Body of pancreas (tissue), 4 donors: ENCODE results near the gene PIK3IP1. TPM values are rescaled to one million over a fixed set of nuclear protein-coding genes. Genes with fewer than 3 reads are reported as not detected.
"Not testable (repeated sequence)": the region's sequence is repeated elsewhere in the genome, so short reads cannot be mapped to it uniquely, and the experiment has no call there.

Source experiments
- ATAC-seq: fragments of 150-250 bp; one replicate; pipeline ENCODE4 v1.9.1; 2016
- DNase-seq, 4 donors: peaks; one replicate each; pipeline ENCODE4 v3.0.0-alpha.2; 2019
- H3K27ac ChIP-seq, 4 donors: fragments of 200-600 bp; sonication (generic); 1 replicate in 3 of 4; 2 replicates in 1 of 4; pipeline versions ENCODE4 v1.5.1 to v1.6.1; 2016 to 2019; ENCODE audit warnings: mild to moderate bottlenecking in 1 of 4, mixed read lengths in 1 of 4, moderate library complexity in 1 of 4
- H3K27me3 ChIP-seq, 2 donors: fragments of 200-600 bp; sonication (generic); one replicate each; pipeline ENCODE4 v1.6.0; 2016; ENCODE audit warnings: mild to moderate bottlenecking in 1 of 2
- H3K36me3 ChIP-seq, 2 donors: fragments of 200-600 bp; sonication (generic); replicated peaks in 1 of 2; 2 replicates each; pipeline ENCODE4 v1.5.1; 2016; ENCODE audit warnings: low read depth in 2 of 2; ENCODE audit not compliant: insufficient read depth in 1 of 2
- H3K4me1 ChIP-seq: fragments of 200-600 bp; sonication (generic); one replicate; pipeline ENCODE4 v1.6.0; 2016
- H3K4me3 ChIP-seq, 2 donors: fragments of 200-600 bp; sonication (generic); 1 replicate in 1 of 2; 2 replicates in 1 of 2; pipeline ENCODE4 v1.5.1; 2016 to 2019
- H3K9me3 ChIP-seq, 3 donors: fragments of 200-600 bp; sonication (generic); 1 replicate in 2 of 3; 2 replicates in 1 of 3; pipeline ENCODE4 v1.5.1; 2016
- CTCF ChIP-seq, 7 experiments: fragments of 450-650 bp in 4 of 7; fragments of 200-600 bp in 3 of 7; sonication (generic) in 3 of 7; IDR thresholded peaks; one replicate each; pipeline ENCODE4 v1.5.1; 2016 to 2019; ENCODE audit warnings: antibody characterized with exemption in 7 of 7
- POLR2A ChIP-seq, 3 donors: fragments of 450-650 bp; IDR thresholded peaks; one replicate each; pipeline ENCODE4 v1.6.1; 2016; ENCODE audit warnings: antibody characterized with exemption in 3 of 3, mild to moderate bottlenecking in 2 of 3
- WGBS, 2 donors: methylation state at CpG; one replicate each; pipeline ENCODE4 v1.1.5; 2017; 5-methylcytosine and 5-hydroxymethylcytosine counted together
- intact Hi-C: fragments of 100-400 bp; cut with DNase I; formaldehyde crosslinking; loops from one replicate; pipeline ENCODE4 v1.15.1; 2023
- total RNA-seq, 2 donors: library from RNA; depleted of rRNA; stranded (reverse); fragments of >200 nt; gene quantifications; one replicate each; pipeline ENCODE4 v1.1.0, GENCODE V29; 2016

Gene PIK3IP1
- total RNA-seq, 2 donors from 2014 or later, result 5.6 to 18.9 TPM

GRCh38 chr22:31247726-31248125, 44.6 kb downstream of the PIK3IP1 start:
- TF ChIP-seq CTCF (IDR thresholded peaks at IDR 0.05) (no peak), POLR2A (IDR thresholded peaks at IDR 0.05) (no peak)
- Histone ChIP-seq H3K27me3 (no peaks in the 10 kb centered on the region), H3K4me1 (peaks cover 69% of the 10 kb centered on the region), H3K27ac (peak overlapping the region in 1 of 4 donors; percentile 3), H3K4me3 (no peak overlapping the region), H3K9me3 (no peaks in the 10 kb centered on the region), H3K36me3 (no peaks in the 10 kb centered on the region)
- 77 to 100% methylated on average over 1 of the region's 1 CpG for WGBS, 2 donors
- no peak for ATAC-seq
- no peak for DNase-seq
- intact Hi-C loops, result no loop called here

- TF ChIP-seq CTCF (IDR thresholded peaks at IDR 0.05) (no peak), POLR2A (IDR thresholded peaks at IDR 0.05) (no peak)
- 54 to 68% methylated on average over 2 of the region's 2 CpGs for whole genome bisulfite sequencing, 2 donors
- peaks cover 65% of the 10 kb centered on the region for H3K4me1 ChIP-seq
These were observed 45.6 kb downstream of the PIK3IP1 start for GRCh38 chr22:31246687-31247086.

GRCh38 chr22:31245998-31246397, 46.3 kb downstream of the PIK3IP1 start:
- H3K27ac ChIP-seq, H3K36me3 ChIP-seq, ATAC-seq, H3K9me3 ChIP-seq, H3K27me3 ChIP-seq, DNase-seq, H3K4me3 ChIP-seq, intact Hi-C loops: not testable (repeated sequence)
- H3K4me1 ChIP-seq, result peaks cover 65% of the 10 kb centered on the region
- WGBS, 2 donors, result 92 to 94% methylated on average over 9 to 12 of the region's 12 CpGs

More at GRCh38 chr22:31246687-31247086, 45.6 kb downstream of the PIK3IP1 start:
- Histone ChIP-seq H3K27ac (no peak overlapping the region), H3K36me3 (no peaks in the 10 kb centered on the region), H3K4me3 (no peak overlapping the region), H3K9me3 (no peaks in the 10 kb centered on the region), H3K27me3 (no peaks in the 10 kb centered on the region)
- intact Hi-C loops, result no loop called here
- no peak for DNase-seq
- no peak for ATAC-seq

GRCh38 chr22:31244943-31245451, 47.3 kb downstream of the PIK3IP1 start:
- no peak for ATAC-seq
- 52 to 68% methylated on average over 6 to 7 of the region's 7 CpGs for WGBS, 2 donors

More at GRCh38 chr22:31244943-31245451, 47.3 kb downstream of the PIK3IP1 start:
- intact Hi-C loops, result no loop called here
- no peaks in the 10 kb centered on the region for H3K27me3 ChIP-seq
- H3K9me3 ChIP-seq, result no peaks in the 10 kb centered on the region
- H3K4me3 ChIP-seq, result no peak overlapping the region
- H3K36me3 ChIP-seq, result no peaks in the 10 kb centered on the region
- no peak for DNase-seq
- H3K27ac ChIP-seq, result no peak overlapping the region
- TF ChIP-seq POLR2A (IDR thresholded peaks at IDR 0.05) (no peak), CTCF (IDR thresholded peaks at IDR 0.05) (no peak)
- H3K4me1 ChIP-seq, result peaks cover 57% of the 10 kb centered on the region
